Stimulated activated CD4-positive, alpha-beta T cell treated with anti-CD3 and anti-CD28 coated beads, TNF-alpha, amount 100 ng/mL, for 4 hours (primary cell): ENCODE results near the gene PECR.

ENCODE experiments used
- DNase-seq, 3 experiments: peaks; one replicate each; pipeline ENCODE4 v3.0.0-alpha.2; 2020; ENCODE audit warnings: low read depth in 3 of 3

The PECR gene

GRCh38 chr2:216071111-216071851 lies 10.3 kb downstream of the PECR start:
- no peak for DNase-seq

GRCh38 chr2:216070195-216070594 lies 11.4 kb downstream of the PECR start:
- DNase-seq = no peak

GRCh38 chr2:216069028-216069427 lies 12.6 kb downstream of the PECR start:
- DNase-seq = no peak

GRCh38 chr2:216066230-216066629 lies 15.4 kb downstream of the PECR start:
- no peak for DNase-seq

GRCh38 chr2:216064665-216065064 lies 16.9 kb downstream of the PECR start:
- no peak for DNase-seq

GRCh38 chr2:216064014-216064630 lies 17.5 kb downstream of the PECR start:
- no peak for DNase-seq

- no peak for DNase-seq
Observed at GRCh38 chr2:216059233-216059834, 22.3 kb downstream of the PECR start.

- peak in 2 of 3 experiments; percentile 8 to 20 for DNase-seq
Observed at GRCh38 chr2:216057688-216058193, 23.9 kb downstream of the PECR start.

- DNase-seq = no peak
Observed at GRCh38 chr2:216056739-216057138, 24.9 kb downstream of the PECR start.

GRCh38 chr2:216055680-216056079 lies 25.9 kb downstream of the PECR start:
- no peak for DNase-seq

- no peak for DNase-seq
Observed at GRCh38 chr2:216052420-216052819, 29.2 kb downstream of the PECR start.

GRCh38 chr2:216051350-216051749 lies 30.3 kb downstream of the PECR start:
- DNase-seq = no peak

- DNase-seq = no peak
Observed at GRCh38 chr2:216049452-216049851, 32.2 kb downstream of the PECR start.

GRCh38 chr2:216047397-216047796 lies 34.2 kb downstream of the PECR start:
- DNase-seq = no peak

- no peak for DNase-seq
Observed at GRCh38 chr2:216044883-216045486, 36.6 kb downstream of the PECR start.

- no peak for DNase-seq
Observed at GRCh38 chr2:216043949-216044348, 37.7 kb downstream of the PECR start.

GRCh38 chr2:216041438-216041837 lies 40.2 kb downstream of the PECR start:
- DNase-seq = no peak

- no peak for DNase-seq
Observed at GRCh38 chr2:216039918-216040317, 41.7 kb downstream of the PECR start.

- peak; percentile 59 to 68 (median 61) for DNase-seq
Observed at GRCh38 chr2:216034065-216034464, 47.5 kb downstream of the PECR start.

- DNase-seq = no peak
Observed at GRCh38 chr2:216033403-216033802, 48.2 kb downstream of the PECR start.

- no peak for DNase-seq
Observed at GRCh38 chr2:216031960-216032689, 49.5 kb downstream of the PECR start.

- no peak for DNase-seq
Observed at GRCh38 chr2:216030216-216030615, 51.4 kb downstream of the PECR start.
